Measurements from ENCODE around the gene RHBDF1.
"Not testable (repeated sequence)": the region's sequence is repeated elsewhere in the genome, so short reads cannot be mapped to it uniquely, and the experiment has no call there.

Gene RHBDF1

DNA sequence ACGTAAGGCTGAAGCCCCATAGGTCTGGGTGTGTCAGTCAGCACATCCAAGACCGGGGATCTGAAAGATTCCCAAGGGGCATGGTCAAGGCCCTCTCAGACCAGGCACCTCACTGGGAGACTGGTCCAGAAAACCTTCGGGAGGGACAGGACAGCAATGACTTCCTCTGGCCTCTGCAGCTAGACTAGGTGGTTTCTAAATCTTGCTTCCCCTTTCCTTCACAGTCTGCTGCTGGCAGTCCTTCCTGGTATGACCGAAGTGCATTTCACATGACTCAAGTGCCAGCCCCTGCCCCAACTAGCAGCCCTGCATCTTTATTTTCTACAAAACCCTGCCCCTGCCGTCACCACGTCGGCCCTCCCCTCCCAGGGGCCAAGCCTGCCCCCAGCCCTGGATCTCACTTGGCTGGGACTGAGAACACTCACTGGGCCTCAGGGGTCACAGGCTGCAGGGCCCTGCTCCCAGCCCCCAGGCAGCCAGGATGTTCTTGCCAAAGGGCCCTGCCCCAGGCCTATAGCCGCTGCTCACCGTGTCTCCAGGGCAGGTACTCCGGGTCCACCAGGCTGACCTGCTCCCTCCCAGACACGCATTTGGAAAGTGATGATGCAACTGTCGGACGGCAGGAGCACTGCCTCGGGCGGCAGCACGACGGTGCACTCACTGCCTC lies 37.3 kb downstream of the RHBDF1 start:
- TF ChIP-seq, protein P1, sequence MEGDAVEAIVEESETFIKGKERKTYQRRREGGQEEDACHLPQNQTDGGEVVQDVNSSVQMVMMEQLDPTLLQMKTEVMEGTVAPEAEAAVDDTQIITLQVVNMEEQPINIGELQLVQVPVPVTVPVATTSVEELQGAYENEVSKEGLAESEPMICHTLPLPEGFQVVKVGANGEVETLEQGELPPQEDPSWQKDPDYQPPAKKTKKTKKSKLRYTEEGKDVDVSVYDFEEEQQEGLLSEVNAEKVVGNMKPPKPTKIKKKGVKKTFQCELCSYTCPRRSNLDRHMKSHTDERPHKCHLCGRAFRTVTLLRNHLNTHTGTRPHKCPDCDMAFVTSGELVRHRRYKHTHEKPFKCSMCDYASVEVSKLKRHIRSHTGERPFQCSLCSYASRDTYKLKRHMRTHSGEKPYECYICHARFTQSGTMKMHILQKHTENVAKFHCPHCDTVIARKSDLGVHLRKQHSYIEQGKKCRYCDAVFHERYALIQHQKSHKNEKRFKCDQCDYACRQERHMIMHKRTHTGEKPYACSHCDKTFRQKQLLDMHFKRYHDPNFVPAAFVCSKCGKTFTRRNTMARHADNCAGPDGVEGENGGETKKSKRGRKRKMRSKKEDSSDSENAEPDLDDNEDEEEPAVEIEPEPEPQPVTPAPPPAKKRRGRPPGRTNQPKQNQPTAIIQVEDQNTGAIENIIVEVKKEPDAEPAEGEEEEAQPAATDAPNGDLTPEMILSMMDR (IDR thresholded peaks at IDR 0.05; ENCODE audit: insufficient read depth, low read depth, low read length, missing control alignments) = no peak
- H3K4me3 ChIP-seq (ENCODE audit: low read depth, low read length) = no peak overlapping the region
- DNase-seq (ENCODE audit: low read depth) = peak; percentile 42

DNA sequence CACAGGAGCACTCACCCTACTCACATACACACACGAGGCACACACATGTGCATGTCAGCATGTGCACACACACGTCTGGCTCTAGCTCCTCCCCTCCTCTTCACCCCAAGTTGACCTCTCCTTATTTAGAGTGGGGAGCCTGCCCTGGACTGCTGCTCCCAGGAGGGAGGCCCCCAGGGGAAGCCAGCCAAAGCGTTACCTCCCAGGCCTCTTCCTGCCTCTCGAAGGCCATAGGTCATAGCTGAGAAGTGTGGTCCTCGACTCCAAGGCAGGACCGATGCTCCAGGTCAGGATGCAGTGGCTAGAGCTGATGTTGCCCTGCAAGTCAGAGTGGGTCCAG lies 37.8 kb downstream of the RHBDF1 start:
- DNase-seq (ENCODE audit: low read depth) = no peak
- H3K4me3 ChIP-seq (ENCODE audit: low read depth, low read length) = no peak overlapping the region
- TF ChIP-seq, protein P1 (IDR thresholded peaks at IDR 0.05; ENCODE audit: insufficient read depth, low read depth, low read length, missing control alignments) = no peak

DNA sequence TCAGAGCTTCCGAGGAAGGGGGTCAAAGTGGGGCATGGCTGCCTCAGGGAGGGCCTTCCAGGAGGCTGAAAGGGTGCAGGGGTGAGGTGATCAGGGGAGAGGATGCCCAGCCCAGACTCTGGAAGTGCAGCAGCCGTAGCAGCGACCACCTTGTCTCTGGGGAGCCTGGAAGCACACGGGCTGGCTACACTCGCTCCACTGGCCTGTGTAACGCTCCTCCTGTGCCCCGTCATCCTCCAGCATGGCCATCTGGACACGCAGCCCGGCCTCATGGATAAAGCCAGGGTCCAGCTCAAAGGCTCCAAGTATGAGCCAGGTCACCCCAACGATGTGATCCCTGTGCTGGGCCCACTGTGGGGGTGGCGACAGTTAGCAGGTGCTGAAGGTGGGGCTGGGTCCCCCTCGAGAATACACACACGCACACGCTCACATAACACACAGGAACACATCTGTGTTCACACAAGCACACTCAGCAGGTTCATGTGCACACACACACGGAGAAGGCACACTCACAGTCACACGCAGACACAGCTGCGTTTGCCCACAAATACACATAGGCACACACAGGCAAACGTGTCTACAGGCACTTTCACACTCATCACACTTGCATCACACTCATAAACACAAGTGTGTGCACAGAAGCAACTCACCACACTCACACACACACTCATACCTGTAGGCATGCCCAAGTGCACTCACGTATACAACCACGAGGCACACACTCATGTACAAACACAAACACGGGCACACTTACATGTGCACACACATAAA lies 38.4 kb downstream of the RHBDF1 start:
- DNase-seq (ENCODE audit: low read depth) = no peak
- no peak overlapping the region for H3K4me3 ChIP-seq (ENCODE audit: low read depth, low read length)
- TF ChIP-seq, protein P1 (IDR thresholded peaks at IDR 0.05; ENCODE audit: insufficient read depth, low read depth, low read length, missing control alignments) = no peak

DNA sequence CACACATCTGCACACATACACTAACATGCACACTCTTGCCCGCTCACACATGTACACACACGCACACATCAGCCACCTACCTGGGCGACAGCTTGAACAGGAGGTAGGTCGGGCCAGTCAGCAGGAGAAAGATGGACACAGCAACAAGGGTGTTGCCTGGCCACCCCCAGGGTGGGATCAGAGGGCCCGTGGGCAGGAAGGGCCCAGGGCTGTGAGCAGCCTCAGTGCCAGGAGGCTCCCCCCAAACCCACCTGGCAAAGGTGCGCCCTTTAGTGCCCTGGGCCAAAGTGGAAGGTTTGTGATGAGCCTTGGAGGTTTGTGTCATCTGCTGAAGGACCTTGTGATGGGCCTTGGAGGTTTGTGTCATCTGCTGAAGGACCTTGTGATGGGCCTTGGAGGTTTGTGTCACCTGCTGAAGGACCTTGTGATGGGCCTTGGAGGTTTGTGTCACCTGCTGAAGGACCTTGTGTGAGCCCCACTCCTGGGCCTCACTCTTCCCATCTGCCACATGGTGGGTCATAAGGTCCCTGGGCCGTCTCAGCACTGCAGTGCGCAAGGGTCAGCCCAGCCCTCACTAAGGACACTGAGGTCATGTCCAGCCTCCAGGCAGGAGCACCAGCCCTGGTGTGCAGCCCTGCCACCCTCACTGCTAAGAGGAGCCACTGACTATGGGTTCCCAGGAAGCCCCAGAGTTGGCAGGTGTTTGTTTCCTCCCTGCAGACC lies 39.1 kb downstream of the RHBDF1 start:
- not testable (repeated sequence) for H3K4me3 ChIP-seq (ENCODE audit: low read depth, low read length); DNase-seq (ENCODE audit: low read depth)

DNA sequence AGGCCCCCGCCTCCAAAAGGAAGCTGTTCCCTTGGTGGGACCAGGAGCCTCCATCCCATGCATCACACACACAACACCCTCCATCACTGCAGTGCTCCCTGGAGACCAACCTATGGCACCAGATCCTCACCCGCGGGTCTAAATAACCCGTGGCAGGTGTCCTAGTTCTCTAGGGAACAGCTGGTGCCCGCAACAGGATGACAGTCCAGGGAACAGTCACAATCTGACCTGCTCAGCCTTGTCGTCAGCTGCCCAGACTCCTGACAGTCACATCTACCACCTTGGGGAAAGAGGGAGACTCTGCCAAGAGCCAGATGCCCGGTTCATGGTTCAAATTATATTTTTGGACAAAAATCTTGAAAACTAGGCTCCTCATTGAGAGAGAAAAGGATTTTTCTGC lies 41.8 kb downstream of the RHBDF1 start:
- not testable (repeated sequence) for H3K4me3 ChIP-seq (ENCODE audit: low read depth, low read length); DNase-seq (ENCODE audit: low read depth)

DNA sequence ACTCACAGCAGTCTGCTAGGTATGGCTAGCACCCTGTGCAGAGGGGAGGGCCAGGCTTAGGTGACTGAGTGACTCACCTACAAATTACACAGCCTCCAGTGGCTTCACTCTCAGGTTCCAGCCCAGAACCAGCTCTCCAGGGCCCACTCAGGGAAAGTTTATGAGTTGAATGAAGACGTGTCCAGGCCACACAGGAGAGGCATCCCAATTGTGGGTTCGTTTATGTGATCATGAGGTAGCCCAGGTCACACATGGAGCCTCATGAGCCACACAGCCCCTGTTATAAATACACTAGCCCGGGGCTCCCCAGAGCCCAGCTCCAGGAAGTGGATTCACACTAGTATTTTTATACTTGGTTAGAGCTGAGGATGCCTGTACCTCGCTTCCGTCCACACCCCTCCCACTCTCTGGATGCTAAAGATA lies 46.5 kb downstream of the RHBDF1 start:
- not testable (repeated sequence) for H3K4me3 ChIP-seq (ENCODE audit: low read depth, low read length); DNase-seq (ENCODE audit: low read depth)

DNA sequence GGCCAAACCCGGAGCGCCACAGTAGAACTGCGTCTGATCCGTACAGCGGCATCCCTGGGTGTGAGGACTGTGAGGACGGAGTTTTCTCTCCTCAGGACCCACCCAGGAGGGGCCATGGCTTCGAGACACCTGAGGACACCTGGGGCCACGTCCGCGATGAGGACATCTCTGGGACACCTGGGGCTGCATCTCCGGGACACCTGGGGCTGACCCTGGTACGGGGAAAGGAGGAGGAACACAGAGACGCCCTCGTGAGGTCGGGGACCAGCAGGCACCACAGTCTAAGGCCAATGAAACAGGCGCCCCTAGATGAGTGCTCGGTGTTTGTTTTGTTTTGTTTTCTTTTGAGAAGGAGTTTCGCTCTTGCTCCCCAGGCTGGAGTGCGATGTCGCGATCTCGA lies 48.3 kb downstream of the RHBDF1 start:
- DNase-seq (ENCODE audit: low read depth); H3K4me3 ChIP-seq (ENCODE audit: low read depth, low read length): not testable (repeated sequence)

DNA sequence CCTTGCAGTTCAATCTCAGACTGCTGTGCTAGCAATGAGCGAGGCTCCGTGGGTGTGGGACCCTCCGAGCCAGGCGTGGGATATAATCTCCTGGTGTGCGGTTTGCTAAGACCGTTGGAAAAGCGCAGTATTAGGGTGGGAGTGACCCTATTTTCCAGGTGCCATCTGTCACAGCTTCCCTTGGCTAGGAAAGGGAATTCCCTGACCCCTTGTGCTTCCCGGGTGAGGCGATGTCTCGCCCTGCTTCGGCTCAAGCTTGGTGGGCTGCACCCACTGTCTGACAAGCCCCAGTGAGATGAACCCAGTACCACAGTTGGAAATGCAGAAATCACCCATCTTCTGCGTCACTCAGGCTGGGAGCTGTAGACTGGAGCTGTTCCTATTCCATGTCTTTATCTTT lies 51.5 kb downstream of the RHBDF1 start:
- H3K4me3 ChIP-seq (ENCODE audit: low read depth, low read length); DNase-seq (ENCODE audit: low read depth): not testable (repeated sequence)

DNA sequence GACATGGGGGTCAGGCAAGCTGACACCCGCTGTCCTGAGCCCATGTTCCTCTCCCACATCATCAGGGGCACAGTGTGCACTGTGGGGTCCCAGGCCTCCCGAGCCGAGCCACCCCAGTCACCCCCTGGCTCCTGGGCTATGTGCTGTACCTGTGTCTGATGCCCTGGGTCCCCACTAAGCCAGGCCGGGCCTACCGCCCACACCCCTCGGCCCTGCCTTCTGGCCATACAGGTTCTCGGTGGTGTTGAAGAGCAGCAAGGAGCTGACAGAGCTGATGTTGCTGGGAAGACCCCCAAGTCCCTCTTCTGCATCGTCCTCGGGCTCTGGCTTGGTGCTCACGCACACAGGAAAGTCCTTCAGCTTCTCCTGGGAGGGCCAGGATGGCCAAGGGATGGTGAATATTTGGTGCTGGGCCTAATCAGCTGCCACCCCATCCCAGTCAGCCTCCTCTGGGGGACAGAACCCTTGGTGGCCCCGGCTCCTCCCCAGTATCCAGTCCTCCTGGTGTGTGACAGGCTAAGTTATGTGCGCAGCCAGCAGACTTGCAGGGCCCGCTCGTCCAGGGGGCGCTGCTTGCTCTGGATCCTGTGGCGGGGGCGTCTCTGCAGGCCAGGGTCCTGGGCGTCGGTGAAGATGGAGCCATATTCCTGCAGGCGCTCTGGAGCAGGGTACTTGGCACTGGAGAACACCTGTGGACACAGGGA lies 55.2 kb downstream of the RHBDF1 start:
- not testable (repeated sequence) for DNase-seq (ENCODE audit: low read depth); H3K4me3 ChIP-seq (ENCODE audit: low read depth, low read length)

DNA sequence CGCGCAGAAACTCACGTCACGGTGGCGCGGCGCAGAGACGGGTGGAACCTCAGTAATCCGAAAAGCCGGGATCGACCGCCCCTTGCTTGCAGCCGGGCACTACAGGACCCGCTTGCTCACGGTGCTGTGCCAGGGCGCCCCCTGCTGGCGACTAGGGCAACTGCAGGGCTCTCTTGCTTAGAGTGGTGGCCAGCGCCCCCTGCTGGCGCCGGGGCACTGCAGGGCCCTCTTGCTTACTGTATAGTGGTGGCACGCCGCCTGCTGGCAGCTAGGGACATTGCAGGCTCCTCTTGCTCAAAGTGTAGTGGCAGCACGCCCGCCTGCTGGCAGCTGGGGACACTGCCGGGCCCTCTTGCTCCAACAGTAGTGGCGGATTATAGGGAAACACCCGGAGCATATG lies 61.7 kb downstream of the RHBDF1 start:
- not testable (repeated sequence) for H3K4me3 ChIP-seq (ENCODE audit: low read depth, low read length); DNase-seq (ENCODE audit: low read depth)
- TF ChIP-seq, protein P1 (IDR thresholded peaks at IDR 0.05; ENCODE audit: insufficient read depth, low read depth, low read length, missing control alignments) = peak; percentile 45
